CD14-positive monocyte (primary cell): ENCODE data around the gene PRM2. TPM values are rescaled to one million over a fixed set of nuclear protein-coding genes. Genes with fewer than 3 reads are reported as not detected.
A peak's percentile ranks its signal among the peaks of the same experiment; 100 is the strongest.

ENCODE experiments used
- DNase-seq, 3 donors: peaks; one replicate each; pipeline ENCODE4 v3.0.0-alpha.2; 2011 to 2022
- H2AFZ ChIP-seq: 2 replicates; pipeline ENCODE4 v1.6.0; 2012; ENCODE audit warnings: mild to moderate bottlenecking, low read depth, low read length, inconsistent platforms; ENCODE audit not compliant: insufficient read depth, poor library complexity, severe bottlenecking
- H3K27ac ChIP-seq, 2 donors: 1 replicate in 1 of 2; 2 replicates in 1 of 2; pipeline ENCODE4 v1.5.1; 2012 to 2013; ENCODE audit warnings: low read length in 2 of 2, control low read depth in 1 of 2, inconsistent platforms in 1 of 2, low read depth in 1 of 2, mild to moderate bottlenecking in 1 of 2
- H3K27me3 ChIP-seq, 2 donors: one replicate each; pipeline versions ENCODE4 v1.6.0 to v1.6.1; 2011 to 2013; ENCODE audit warnings: low read length in 2 of 2; ENCODE audit not compliant: control insufficient read depth in 2 of 2, insufficient read depth in 2 of 2
- H3K36me3 ChIP-seq, 2 donors: replicated peaks in 1 of 2; 1 replicate in 1 of 2; 2 replicates in 1 of 2; pipeline versions ENCODE4 v1.5.1 to v1.6.1; 2012 to 2013; ENCODE audit warnings: low read length in 2 of 2, control low read depth in 1 of 2, inconsistent platforms in 1 of 2, mild to moderate bottlenecking in 1 of 2; ENCODE audit not compliant: insufficient read depth in 2 of 2, control insufficient read depth in 1 of 2
- H3K4me1 ChIP-seq, 2 donors: 1 replicate in 1 of 2; 2 replicates in 1 of 2; pipeline versions ENCODE4 v1.5.1 to v1.6.1; 2012 to 2013; ENCODE audit warnings: low read length in 2 of 2, control low read depth in 1 of 2, inconsistent platforms in 1 of 2, mild to moderate bottlenecking in 1 of 2, moderate library complexity in 1 of 2; ENCODE audit not compliant: insufficient read depth in 2 of 2, control insufficient read depth in 1 of 2
- H3K4me2 ChIP-seq: replicated peaks from 2 replicates; pipeline ENCODE3; 2012; ENCODE audit warnings: low read length, moderate library complexity, mild to moderate bottlenecking; ENCODE audit not compliant: poor library complexity, severe bottlenecking; ENCODE audit errors: extremely low read depth
- H3K4me3 ChIP-seq, 3 experiments: fragments of 200-600 bp in 1 of 3; sonication (generic) in 1 of 3; replicated peaks in 1 of 3; 1 replicate in 2 of 3; 2 replicates in 1 of 3; pipeline ENCODE4 v1.5.1; 2011 to 2013; ENCODE audit warnings: low read length in 3 of 3, mild to moderate bottlenecking in 3 of 3, control low read depth in 2 of 3, low read depth in 2 of 3, inconsistent platforms in 1 of 3, moderate library complexity in 1 of 3
- H3K79me2 ChIP-seq: 2 replicates; pipeline ENCODE4 v1.6.0; 2012; ENCODE audit warnings: mild to moderate bottlenecking, control low read depth, inconsistent platforms, low read length, moderate library complexity; ENCODE audit not compliant: insufficient read depth
- H3K9ac ChIP-seq: 2 replicates; pipeline ENCODE4 v1.6.0; 2017; ENCODE audit warnings: low read length, mild to moderate bottlenecking; ENCODE audit not compliant: insufficient read depth, poor library complexity, severe bottlenecking
- H3K9me3 ChIP-seq, 2 donors: replicated peaks in 1 of 2; 1 replicate in 1 of 2; 2 replicates in 1 of 2; pipeline versions ENCODE4 v1.5.1 to v1.6.1; 2012 to 2013; ENCODE audit warnings: low read length in 2 of 2, control low read depth in 1 of 2; ENCODE audit not compliant: control insufficient read depth in 1 of 2, insufficient read depth in 1 of 2
- H4K20me1 ChIP-seq: 2 replicates; pipeline ENCODE4 v1.6.0; 2012; ENCODE audit warnings: mild to moderate bottlenecking, low read length, control low read depth, moderate library complexity; ENCODE audit not compliant: insufficient read depth
- H3K27ac Mint-ChIP-seq, 7 donors: one replicate each; pipeline ENCODE4 v1.8.0; 2020; ENCODE audit warnings: mild to moderate bottlenecking in 7 of 7, mixed read lengths in 7 of 7, moderate library complexity in 6 of 7, inconsistent platforms in 2 of 7
- H3K27me3 Mint-ChIP-seq, 3 donors: one replicate each; pipeline ENCODE4 v1.8.0; 2021 to 2022; ENCODE audit warnings: low read depth in 3 of 3, mild to moderate bottlenecking in 3 of 3, mixed read lengths in 3 of 3, moderate library complexity in 3 of 3, inconsistent platforms in 1 of 3
- H3K36me3 Mint-ChIP-seq, 2 donors: one replicate each; pipeline ENCODE4 v1.8.0; 2020; ENCODE audit warnings: mixed read lengths in 2 of 2, inconsistent platforms in 1 of 2, mild to moderate bottlenecking in 1 of 2
- H3K4me1 Mint-ChIP-seq: one replicate; pipeline ENCODE4 v1.8.0; 2020; ENCODE audit warnings: mild to moderate bottlenecking, mixed read lengths
- H3K4me3 Mint-ChIP-seq, 2 donors: one replicate each; pipeline ENCODE4 v1.8.0; 2020; ENCODE audit warnings: mild to moderate bottlenecking in 2 of 2, mixed read lengths in 2 of 2, moderate library complexity in 1 of 2
- H3K9me3 Mint-ChIP-seq, 7 donors: one replicate each; pipeline ENCODE4 v1.8.0; 2020 to 2022; ENCODE audit warnings: mixed read lengths in 7 of 7, mild to moderate bottlenecking in 6 of 7, moderate library complexity in 6 of 7, inconsistent platforms in 2 of 7
- CTCF ChIP-seq: fragments of 200-600 bp; IDR thresholded peaks from one replicate; pipeline ENCODE4 v1.8.0; 2022; ENCODE audit warnings: antibody characterized with exemption, mild to moderate bottlenecking
- WGBS: methylation state at CpG from one replicate; pipeline ENCODE4 v1.1.5; 2013; ENCODE audit warnings: missing lambda C conversion rate; ENCODE audit not compliant: insufficient coverage; 5-methylcytosine and 5-hydroxymethylcytosine counted together
- intact Hi-C, 2 donors: fragments of 100-400 bp; cut with micrococcal nuclease; formaldehyde crosslinking; loops; one replicate each; pipeline versions ENCODE4 v1.15.0 to v1.15.1; 2023
- polyA plus RNA-seq, 3 donors: library from polyadenylated mRNA; depleted of rRNA in 1 of 3; unstranded in 2 of 3; stranded (reverse) in 1 of 3; fragments of 300-500 nt in 2 of 3; fragments of >200 nt in 1 of 3; fragmentation: Illumina TruSeq in 2 of 3; gene quantifications; 1 replicate in 2 of 3; 2 replicates in 1 of 3; pipeline ENCODE4 v1.2.3, GENCODE V29; 2012 to 2021

PRM2 gene
- polyA plus RNA-seq, 3 donors = not detected

- Histone ChIP-seq H3K4me1 (peaks cover 12 to 23% of the 10 kb centered on the region in 2 donors), H3K4me2 (no peak overlapping the region), H3K27me3 (peaks cover 0 to 16% of the 10 kb centered on the region in 2 donors), H3K4me3 (no peak overlapping the region), H3K9me3 (no peaks in the 10 kb centered on the region), H3K27ac (no peak overlapping the region), H2AFZ (no peak overlapping the region), H3K79me2 (no peaks in the 10 kb centered on the region), H3K9ac (no peak overlapping the region), H3K36me3 (no peaks in the 10 kb centered on the region), H4K20me1 (peaks cover 3% of the 10 kb centered on the region)
- intact Hi-C loops = loop anchor here in 1 of 2 donors (10.0 kb wide), 1 partner anchor 47 kb away; no protein-coding TSS in a partner anchor
- DNase-seq = peak in 1 of 3 donors; percentile 17
- peaks cover 26 to 45% (median 35%) of the 10 kb centered on the region in 3 donors for H3K27me3 Mint-ChIP-seq
- WGBS = 90% methylated on average over 7 of the region's 18 CpGs
- TF ChIP-seq CTCF = no peak
- peaks cover 5% of the 10 kb centered on the region in 2 donors for H3K36me3 Mint-ChIP-seq
- no peak overlapping the region for H3K27ac Mint-ChIP-seq
- peaks cover 0 to 3% (median 0%) of the 10 kb centered on the region in 7 donors for H3K9me3 Mint-ChIP-seq
- H3K4me1 Mint-ChIP-seq = peaks cover 15% of the 10 kb centered on the region
- H3K4me3 Mint-ChIP-seq = peak overlapping the region in 1 of 2 donors; percentile 33
Observed at GRCh38 chr16:11251525-11252481, 24.5 kb downstream of the PRM2 start.

- H3K4me3 ChIP-seq = no peak overlapping the region
- no peak overlapping the region for H2AFZ ChIP-seq
- no peak for DNase-seq
- peaks cover 12% of the 10 kb centered on the region for H3K4me1 Mint-ChIP-seq
- peaks cover 5% of the 10 kb centered on the region in 2 donors for H3K36me3 Mint-ChIP-seq
- H3K27me3 ChIP-seq = peaks cover 0 to 16% of the 10 kb centered on the region in 2 donors
- H3K4me1 ChIP-seq = peaks cover 8 to 18% of the 10 kb centered on the region in 2 donors
- H3K4me2 ChIP-seq = no peak overlapping the region
- no peaks in the 10 kb centered on the region for H3K36me3 ChIP-seq
- peaks cover 0 to 1% (median 0%) of the 10 kb centered on the region in 7 donors for H3K9me3 Mint-ChIP-seq
- H3K9me3 ChIP-seq = no peaks in the 10 kb centered on the region
- no peak overlapping the region for H3K27ac Mint-ChIP-seq
- no peaks in the 10 kb centered on the region for H3K79me2 ChIP-seq
- 100% methylated on average over 1 of the region's 10 CpGs for WGBS
- no peak overlapping the region for H3K4me3 Mint-ChIP-seq
- H3K27ac ChIP-seq = no peak overlapping the region
- no peak overlapping the region for H3K9ac ChIP-seq
- H4K20me1 ChIP-seq = peaks cover 3% of the 10 kb centered on the region
- intact Hi-C loops = loop anchor here in 1 of 2 donors (10.0 kb wide), 1 partner anchor 46 kb away; no protein-coding TSS in a partner anchor
- no peak for TF ChIP-seq CTCF
- H3K27me3 Mint-ChIP-seq = peaks cover 26 to 45% (median 35%) of the 10 kb centered on the region in 3 donors
Observed at GRCh38 chr16:11250786-11251524, 25.3 kb downstream of the PRM2 start.
